Right forelimb (tissue), 1 donor: ENCODE measurements around the gene DCP1A.
"Not testable (repeated sequence)": the region's sequence is repeated elsewhere in the genome, so short reads cannot be mapped to it uniquely, and the experiment has no call there.

ENCODE experiments used
- DNase-seq: peaks from one replicate; pipeline ENCODE4 v3.0.0-alpha.2; 2018

The DCP1A gene

GRCh38 chr3:53327986-53328385 is 19.4 kb downstream of the DCP1A start:
- not testable (repeated sequence) for DNase-seq

- DNase-seq, result no peak
These were observed 23.2 kb downstream of the DCP1A start for GRCh38 chr3:53324105-53324504.

GRCh38 chr3:53320697-53321096 is 26.6 kb downstream of the DCP1A start:
- DNase-seq, result no peak

- DNase-seq, result no peak
These were observed 28.8 kb downstream of the DCP1A start for GRCh38 chr3:53318522-53318921.

- no peak for DNase-seq
These were observed 34.5 kb downstream of the DCP1A start for GRCh38 chr3:53312832-53313231.

GRCh38 chr3:53311882-53312281 is 35.5 kb downstream of the DCP1A start:
- no peak for DNase-seq

GRCh38 chr3:53303957-53304356 is 43.4 kb downstream of the DCP1A start:
- no peak for DNase-seq

- DNase-seq, result no peak
These were observed 43.8 kb downstream of the DCP1A start for GRCh38 chr3:53303549-53303948.

GRCh38 chr3:53300826-53301225 is 46.5 kb downstream of the DCP1A start:
- no peak for DNase-seq

- DNase-seq, result not testable (repeated sequence)
These were observed 47.7 kb downstream of the DCP1A start for GRCh38 chr3:53299611-53300023.

- no peak for DNase-seq
These were observed 51.9 kb downstream of the DCP1A start for GRCh38 chr3:53295410-53295809.

- no peak for DNase-seq
These were observed 53.5 kb downstream of the DCP1A start for GRCh38 chr3:53293867-53294266.

- DNase-seq, result no peak
These were observed 59.1 kb downstream of the DCP1A start for GRCh38 chr3:53288214-53288613.

- DNase-seq, result no peak
These were observed 60.2 kb downstream of the DCP1A start for GRCh38 chr3:53287131-53287629.

GRCh38 chr3:53286727-53287126 is 60.6 kb downstream of the DCP1A start:
- no peak for DNase-seq

- DNase-seq, result no peak
These were observed 64.8 kb downstream of the DCP1A start for GRCh38 chr3:53282581-53282980.

GRCh38 chr3:53278667-53279066 is 68.7 kb downstream of the DCP1A start:
- no peak for DNase-seq

- no peak for DNase-seq
These were observed 72.3 kb downstream of the DCP1A start for GRCh38 chr3:53274938-53275605.

GRCh38 chr3:53273146-53273670 is 74.1 kb downstream of the DCP1A start:
- no peak for DNase-seq

- DNase-seq, result peak; percentile 59
These were observed 77.2 kb downstream of the DCP1A start for GRCh38 chr3:53269888-53270880.

- not testable (repeated sequence) for DNase-seq
These were observed 78.2 kb downstream of the DCP1A start for GRCh38 chr3:53269193-53269592.

- no peak for DNase-seq
These were observed 79.6 kb downstream of the DCP1A start for GRCh38 chr3:53267766-53268165.

GRCh38 chr3:53264718-53265117 is 82.6 kb downstream of the DCP1A start:
- no peak for DNase-seq

- no peak for DNase-seq
These were observed 83.4 kb downstream of the DCP1A start for GRCh38 chr3:53263907-53264306.
